ENCODE measurements around the gene MBD1.

- TF ChIP-seq, protein P1, sequence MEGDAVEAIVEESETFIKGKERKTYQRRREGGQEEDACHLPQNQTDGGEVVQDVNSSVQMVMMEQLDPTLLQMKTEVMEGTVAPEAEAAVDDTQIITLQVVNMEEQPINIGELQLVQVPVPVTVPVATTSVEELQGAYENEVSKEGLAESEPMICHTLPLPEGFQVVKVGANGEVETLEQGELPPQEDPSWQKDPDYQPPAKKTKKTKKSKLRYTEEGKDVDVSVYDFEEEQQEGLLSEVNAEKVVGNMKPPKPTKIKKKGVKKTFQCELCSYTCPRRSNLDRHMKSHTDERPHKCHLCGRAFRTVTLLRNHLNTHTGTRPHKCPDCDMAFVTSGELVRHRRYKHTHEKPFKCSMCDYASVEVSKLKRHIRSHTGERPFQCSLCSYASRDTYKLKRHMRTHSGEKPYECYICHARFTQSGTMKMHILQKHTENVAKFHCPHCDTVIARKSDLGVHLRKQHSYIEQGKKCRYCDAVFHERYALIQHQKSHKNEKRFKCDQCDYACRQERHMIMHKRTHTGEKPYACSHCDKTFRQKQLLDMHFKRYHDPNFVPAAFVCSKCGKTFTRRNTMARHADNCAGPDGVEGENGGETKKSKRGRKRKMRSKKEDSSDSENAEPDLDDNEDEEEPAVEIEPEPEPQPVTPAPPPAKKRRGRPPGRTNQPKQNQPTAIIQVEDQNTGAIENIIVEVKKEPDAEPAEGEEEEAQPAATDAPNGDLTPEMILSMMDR (IDR thresholded peaks at IDR 0.05) = no peak
- TF ChIP-seq POLR2AphosphoS5 (IDR thresholded peaks at IDR 0.05) (no peak), EP300 (IDR thresholded peaks at IDR 0.05) (no peak)
Measured at GRCh38 chr18:50272568-50272967, 8.8 kb downstream of the MBD1 start.

Data from stomach (tissue), 4 donors.